Measurements from ENCODE around the gene ANKRD28.

GRCh38 chr3:15637131-15637951 lies 160.4 kb downstream of the ANKRD28 start:
- TF ChIP-seq, protein P1, sequence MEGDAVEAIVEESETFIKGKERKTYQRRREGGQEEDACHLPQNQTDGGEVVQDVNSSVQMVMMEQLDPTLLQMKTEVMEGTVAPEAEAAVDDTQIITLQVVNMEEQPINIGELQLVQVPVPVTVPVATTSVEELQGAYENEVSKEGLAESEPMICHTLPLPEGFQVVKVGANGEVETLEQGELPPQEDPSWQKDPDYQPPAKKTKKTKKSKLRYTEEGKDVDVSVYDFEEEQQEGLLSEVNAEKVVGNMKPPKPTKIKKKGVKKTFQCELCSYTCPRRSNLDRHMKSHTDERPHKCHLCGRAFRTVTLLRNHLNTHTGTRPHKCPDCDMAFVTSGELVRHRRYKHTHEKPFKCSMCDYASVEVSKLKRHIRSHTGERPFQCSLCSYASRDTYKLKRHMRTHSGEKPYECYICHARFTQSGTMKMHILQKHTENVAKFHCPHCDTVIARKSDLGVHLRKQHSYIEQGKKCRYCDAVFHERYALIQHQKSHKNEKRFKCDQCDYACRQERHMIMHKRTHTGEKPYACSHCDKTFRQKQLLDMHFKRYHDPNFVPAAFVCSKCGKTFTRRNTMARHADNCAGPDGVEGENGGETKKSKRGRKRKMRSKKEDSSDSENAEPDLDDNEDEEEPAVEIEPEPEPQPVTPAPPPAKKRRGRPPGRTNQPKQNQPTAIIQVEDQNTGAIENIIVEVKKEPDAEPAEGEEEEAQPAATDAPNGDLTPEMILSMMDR (IDR thresholded peaks at IDR 0.05), result no peak
- TF ChIP-seq POLR2AphosphoS5 (IDR thresholded peaks at IDR 0.05; ENCODE audit: low read depth, low read length) (no peak), REST (IDR thresholded peaks at IDR 0.05; ENCODE audit: insufficient read depth in 1 of 2, low read depth in 2 of 2, low read length in 1 of 2) (no peak), SIN3A (IDR thresholded peaks at IDR 0.05; ENCODE audit: borderline replicate concordance, insufficient read depth, low read depth, low read length) (no peak)
